Neuron (in vitro differentiated cells): Measurements from ENCODE around the gene CDK5RAP1.
"Not testable (repeated sequence)": the region's sequence is repeated elsewhere in the genome, so short reads cannot be mapped to it uniquely, and the experiment has no call there.

ENCODE experiments used
- H2AFZ ChIP-seq: one replicate; pipeline ENCODE4 v1.6.1; 2013; ENCODE audit warnings: low read depth, mild to moderate bottlenecking, inconsistent platforms, low read length, moderate library complexity
- H3K27me3 ChIP-seq: one replicate; pipeline ENCODE4 v1.6.1; 2013; ENCODE audit warnings: low read length; ENCODE audit not compliant: insufficient read depth
- H3K36me3 ChIP-seq: one replicate; pipeline ENCODE4 v1.6.1; 2013; ENCODE audit warnings: low read length; ENCODE audit not compliant: insufficient read depth
- H3K4me1 ChIP-seq: one replicate; pipeline ENCODE4 v1.6.1; 2013; ENCODE audit warnings: low read length; ENCODE audit not compliant: insufficient read depth
- H3K4me3 ChIP-seq: 2 replicates; pipeline ENCODE4 v1.5.1; 2013; ENCODE audit warnings: mild to moderate bottlenecking, low read length, moderate library complexity
- H3K9me3 ChIP-seq: one replicate; pipeline ENCODE4 v1.6.1; 2013; ENCODE audit warnings: low read length

Gene CDK5RAP1

GRCh38 chr20:33401184-33401920, at the start of gene CDK5RAP1:
Gene CDK5RAP1 (minus strand): TSS chr20:33401519. CDS start chr20:33397064, 4,455 bp downstream.
- peak within 1 kb of the TSS; percentile 51 for H2AFZ ChIP-seq
- H3K4me1 ChIP-seq: peaks cover 15% of the 10 kb centered on the region
- peak within 1 kb of the TSS; percentile 84 for H3K4me3 ChIP-seq
- H3K36me3 ChIP-seq: peaks cover 8% of the 10 kb centered on the region
- no peaks in the 10 kb centered on the region for H3K27me3 ChIP-seq
- H3K9me3 ChIP-seq: no peaks in the 10 kb centered on the region

- peaks cover 3% of the 10 kb centered on the region for H3K4me1 ChIP-seq
- H3K27me3 ChIP-seq: no peaks in the 10 kb centered on the region
- no peak overlapping the region for H3K4me3 ChIP-seq
- no peak overlapping the region for H2AFZ ChIP-seq
- no peaks in the 10 kb centered on the region for H3K9me3 ChIP-seq
- no peaks in the 10 kb centered on the region for H3K36me3 ChIP-seq
Observed at GRCh38 chr20:33450867-33451266, 49.5 kb upstream of the CDK5RAP1 start.

- Histone ChIP-seq H3K27me3 (no peaks in the 10 kb centered on the region), H2AFZ (no peak overlapping the region), H3K9me3 (no peaks in the 10 kb centered on the region), H3K36me3 (no peaks in the 10 kb centered on the region), H3K4me3 (no peak overlapping the region), H3K4me1 (peaks cover 12% of the 10 kb centered on the region)
Observed at GRCh38 chr20:33445881-33446625, 44.7 kb upstream of the CDK5RAP1 start.

GRCh38 chr20:33444797-33445560, 43.7 kb upstream of the CDK5RAP1 start:
- peak overlapping the region; percentile 56 for H3K4me3 ChIP-seq
- H3K9me3 ChIP-seq: no peaks in the 10 kb centered on the region
- H3K36me3 ChIP-seq: no peaks in the 10 kb centered on the region
- no peak overlapping the region for H2AFZ ChIP-seq
- no peaks in the 10 kb centered on the region for H3K27me3 ChIP-seq
- peaks cover 12% of the 10 kb centered on the region for H3K4me1 ChIP-seq

GRCh38 chr20:33443512-33444239, 42.4 kb upstream of the CDK5RAP1 start, which contains the start of gene SNTA1:
Gene SNTA1 (minus strand): TSS chr20:33443763. CDS start chr20:33443620, 143 bp downstream.
- H3K4me1 ChIP-seq: peaks cover 12% of the 10 kb centered on the region
- H3K9me3 ChIP-seq: no peaks in the 10 kb centered on the region
- H3K4me3 ChIP-seq: peak within 1 kb of the TSS; percentile 56
- H2AFZ ChIP-seq: peak within 1 kb of the TSS; percentile 92
- H3K36me3 ChIP-seq: no peaks in the 10 kb centered on the region
- H3K27me3 ChIP-seq: no peaks in the 10 kb centered on the region

GRCh38 chr20:33443006-33443511, 41.7 kb upstream of the CDK5RAP1 start:
- Histone ChIP-seq H3K4me3 (peak overlapping the region; percentile 56), H2AFZ (peak overlapping the region; percentile 92), H3K27me3 (no peaks in the 10 kb centered on the region), H3K4me1 (peaks cover 12% of the 10 kb centered on the region), H3K36me3 (no peaks in the 10 kb centered on the region), H3K9me3 (no peaks in the 10 kb centered on the region)

GRCh38 chr20:33442136-33443005, 41.1 kb upstream of the CDK5RAP1 start:
- Histone ChIP-seq H3K4me3 (peak overlapping the region; percentile 56), H3K27me3 (no peaks in the 10 kb centered on the region), H3K9me3 (no peaks in the 10 kb centered on the region), H3K4me1 (peaks cover 12% of the 10 kb centered on the region), H3K36me3 (no peaks in the 10 kb centered on the region), H2AFZ (peak overlapping the region; percentile 92)

GRCh38 chr20:33441142-33441955, 40.0 kb upstream of the CDK5RAP1 start:
- peaks cover 10% of the 10 kb centered on the region for H3K4me1 ChIP-seq
- no peaks in the 10 kb centered on the region for H3K9me3 ChIP-seq
- no peaks in the 10 kb centered on the region for H3K36me3 ChIP-seq
- no peaks in the 10 kb centered on the region for H3K27me3 ChIP-seq
- no peak overlapping the region for H2AFZ ChIP-seq
- H3K4me3 ChIP-seq: no peak overlapping the region

GRCh38 chr20:33440562-33440961, 39.2 kb upstream of the CDK5RAP1 start:
- H3K4me1 ChIP-seq, H3K4me3 ChIP-seq, H3K36me3 ChIP-seq, H2AFZ ChIP-seq, H3K9me3 ChIP-seq, H3K27me3 ChIP-seq: not testable (repeated sequence)

GRCh38 chr20:33438481-33438880, 37.2 kb upstream of the CDK5RAP1 start:
- H2AFZ ChIP-seq: no peak overlapping the region
- H3K4me1 ChIP-seq: peaks cover 3% of the 10 kb centered on the region
- no peaks in the 10 kb centered on the region for H3K27me3 ChIP-seq
- no peak overlapping the region for H3K4me3 ChIP-seq
- H3K36me3 ChIP-seq: no peaks in the 10 kb centered on the region
- H3K9me3 ChIP-seq: no peaks in the 10 kb centered on the region

GRCh38 chr20:33437141-33437911, 36.0 kb upstream of the CDK5RAP1 start:
- Histone ChIP-seq H3K9me3 (no peaks in the 10 kb centered on the region), H3K4me3 (no peak overlapping the region), H2AFZ (no peak overlapping the region), H3K4me1 (no peaks in the 10 kb centered on the region), H3K27me3 (no peaks in the 10 kb centered on the region), H3K36me3 (no peaks in the 10 kb centered on the region)
